K562 (cell line): Measurements from ENCODE around the gene DBX1. TPM values are rescaled to one million over a fixed set of nuclear protein-coding genes. Genes with fewer than 3 reads are reported as not detected.

Experiments
- ATAC-seq: fragments of 200-7000 bp; cut with Tn5 transposase; 3 replicates; pipeline ENCODE4 v1.9.1; 2020; ENCODE audit warnings: moderate library complexity
- BruUV-seq: library from RNA; stranded (reverse); fragments of 400-500 nt; replicated peaks from 2 replicates; lab custom pipeline; 2021; lab: Mats Ljungman, UMichigan
- CTCF ChIA-PET: fragments of 300-600 bp; formaldehyde crosslinking; extraction: SDS; loops from one replicate; lab custom pipeline; 2021; ENCODE audit warnings: low intra/inter-chr PET ratio; lab: Yijun Ruan, JAX
- POLR2A ChIA-PET: fragments of 300-600, 350-650 bp; sonication (Branson Sonifier 250); formaldehyde crosslinking; extraction: SDS; loops from one replicate; lab custom pipeline; 2021; ENCODE audit warnings: antibody characterized with exemption, inconsistent platforms; lab: Yijun Ruan, JAX
- DNase-seq, 4 experiments: peaks; one replicate each; pipeline versions ENCODE4 v3.0.0 to v3.0.0-alpha.2; 2011 to 2018; ENCODE audit warnings: low spot score in 3 of 4, mixed read lengths in 3 of 4; ENCODE audit errors: extremely low read depth in 1 of 4
- FAIRE-seq: peaks from 2 replicates; lab custom pipeline; 2011; peaks lifted over from hg19 to GRCh38; lab: Jason Lieb, UNC
- H2AFZ ChIP-seq: 2 replicates; pipeline ENCODE4 v1.6.0; 2011; ENCODE audit warnings: low read depth, low read length, control low read depth, inconsistent platforms
- H3K27ac ChIP-seq: fragments of 200-600 bp; 3 replicates; pipeline ENCODE4 v1.8.0; 2011; ENCODE audit warnings: low read depth, mild to moderate bottlenecking, control low read depth, inconsistent platforms, low read length, moderate library complexity, mixed read lengths; ENCODE audit errors: extremely low read depth
- H3K27me3 ChIP-seq, 2 experiments: fragments of 300-600 bp in 1 of 2; 2 replicates in 1 of 2; 3 replicates in 1 of 2; pipeline versions ENCODE4 v1.6.0 to v1.8.0; 2011; ENCODE audit warnings: inconsistent platforms in 2 of 2, low read length in 2 of 2, mild to moderate bottlenecking in 1 of 2, mixed read lengths in 1 of 2, moderate library complexity in 1 of 2; ENCODE audit not compliant: control insufficient read depth in 2 of 2, insufficient read depth in 2 of 2
- H3K36me3 ChIP-seq: fragments of 300-600 bp; 3 replicates; pipeline ENCODE4 v1.8.0; 2011; ENCODE audit warnings: mild to moderate bottlenecking, low read length, inconsistent platforms; ENCODE audit not compliant: control insufficient read depth, insufficient read depth
- H3K4me1 ChIP-seq, 2 experiments: fragments of 200-600 bp in 1 of 2; replicated peaks in 1 of 2; 2 replicates in 1 of 2; 3 replicates in 1 of 2; pipeline versions ENCODE4 v1.5.1 to v1.8.0; 2011; ENCODE audit warnings: inconsistent platforms in 2 of 2, low read length in 2 of 2, mild to moderate bottlenecking in 1 of 2, mixed read lengths in 1 of 2, moderate library complexity in 1 of 2; ENCODE audit not compliant: control insufficient read depth in 2 of 2, insufficient read depth in 2 of 2
- H3K4me2 ChIP-seq: 2 replicates; pipeline ENCODE4 v1.6.1; 2011; ENCODE audit warnings: low read length, control low read depth, inconsistent platforms, mixed read lengths; ENCODE audit not compliant: insufficient read depth
- H3K4me3 ChIP-seq: fragments of 200-600 bp; sonication (generic), shearing (Covaris generic); 2 replicates; pipeline ENCODE4 v1.5.1; 2016; ENCODE audit warnings: control low read depth, inconsistent platforms
- H3K79me2 ChIP-seq: fragments of 200-600 bp; 3 replicates; pipeline ENCODE4 v1.8.0; 2011; ENCODE audit warnings: low read length, inconsistent platforms; ENCODE audit not compliant: control insufficient read depth, insufficient read depth
- H3K9ac ChIP-seq, 2 experiments: 2 replicates each; pipeline versions ENCODE4 v1.6.0 to v1.6.1; 2011; ENCODE audit warnings: low read depth in 2 of 2, low read length in 2 of 2, control low read depth in 1 of 2, inconsistent platforms in 1 of 2, mild to moderate bottlenecking in 1 of 2, mixed read lengths in 1 of 2; ENCODE audit not compliant: insufficient read depth in 1 of 2
- H3K9me1 ChIP-seq: one replicate; pipeline ENCODE4 v1.6.0; 2011; ENCODE audit warnings: inconsistent platforms, mild to moderate bottlenecking, low read length, moderate library complexity; ENCODE audit not compliant: control insufficient read depth, insufficient read depth
- H3K9me3 ChIP-seq: replicated peaks from 2 replicates; pipeline ENCODE4 v1.5.1; 2011; ENCODE audit warnings: low read depth, low read length, inconsistent platforms; ENCODE audit not compliant: control insufficient read depth, insufficient read depth
- H4K20me1 ChIP-seq: replicated peaks from 2 replicates; pipeline ENCODE4 v1.6.1; 2011; ENCODE audit warnings: low read length, inconsistent platforms, mixed read lengths; ENCODE audit not compliant: control insufficient read depth, insufficient read depth
- BCL6 ChIP-seq: fragments of 250-450 bp; sonication (Bioruptor Pico); IDR thresholded peaks from 2 replicates; pipeline ENCODE4 v1.4.0; 2020
- GTF2B ChIP-seq: IDR thresholded peaks from 2 replicates; pipeline ENCODE4 v1.6.1; 2011; ENCODE audit not compliant: insufficient read length; ENCODE audit errors: extremely low read depth
- HOMEZ ChIP-seq: fragments of 250-450 bp; sonication (Bioruptor Pico); IDR thresholded peaks from 2 replicates; pipeline ENCODE4 v1.4.0; 2020; ENCODE audit warnings: mild to moderate bottlenecking, moderate library complexity
- KDM1A ChIP-seq, 2 experiments: fragments of 450-650 bp; IDR thresholded peaks; 2 replicates each; pipeline ENCODE4 v1.6.1; 2016; ENCODE audit warnings: mild to moderate bottlenecking in 2 of 2
- MED1 ChIP-seq: sonication (generic); formaldehyde crosslinking; IDR thresholded peaks from 2 replicates; pipeline ENCODE4 v1.8.1; 2023; ENCODE audit warnings: missing genetic modification reagents, borderline replicate concordance
- NELFE ChIP-seq: IDR thresholded peaks from 2 replicates; pipeline ENCODE4 v1.6.1; 2011; ENCODE audit warnings: mild to moderate bottlenecking; ENCODE audit not compliant: insufficient read depth, insufficient read length
- NR0B1 ChIP-seq: fragments of 450-650 bp; IDR thresholded peaks from one replicate; pipeline ENCODE4 v1.6.1; 2018; ENCODE audit warnings: mild to moderate bottlenecking, moderate library complexity; ENCODE audit not compliant: partially characterized antibody
- PBX2 ChIP-seq, 2 experiments: IDR thresholded peaks in 1 of 2; conservative IDR thresholded peaks in 1 of 2; 2 replicates each; pipeline ENCODE4 v1.6.1; 2016; ENCODE audit warnings: low read depth in 2 of 2, mild to moderate bottlenecking in 1 of 2, missing compliant biosample characterization in 1 of 2, missing genetic modification characterization in 1 of 2, moderate library complexity in 1 of 2
- POLR2H ChIP-seq: IDR thresholded peaks from 2 replicates; pipeline ENCODE4 v1.6.1; 2016; ENCODE audit warnings: missing genetic modification characterization, low read depth, mild to moderate bottlenecking, control low read depth, missing compliant biosample characterization, moderate library complexity
- WHSC1 ChIP-seq: IDR thresholded peaks from one replicate; pipeline ENCODE4 v1.6.1; 2012; ENCODE audit warnings: low read length, control low read depth, inconsistent platforms
- ZBTB11 ChIP-seq, 3 experiments: fragments of 200-800 bp in 1 of 3; fragments of 250-450 bp in 1 of 3; fragments of 450-650 bp in 1 of 3; sonication (Bioruptor Pico) in 1 of 3; sonication (Bioruptor generic) in 1 of 3; formaldehyde crosslinking in 1 of 3; IDR thresholded peaks; 2 replicates each; pipeline versions ENCODE4 v1.6.1 to v1.8.0; 2016 to 2022; ENCODE audit warnings: mild to moderate bottlenecking in 2 of 3, missing genetic modification characterization in 2 of 3, missing compliant biosample characterization in 1 of 3, moderate library complexity in 1 of 3
- ZC3H8 ChIP-seq: fragments of 450-650 bp; IDR thresholded peaks from 2 replicates; pipeline ENCODE4 v1.6.1; 2017
- WGBS: fragments of 100-300 bp; shearing (Covaris generic); methylation state at CpG from one replicate; pipeline ENCODE4 v1.1.6; 2016; ENCODE audit warnings: low coverage, mixed read lengths; ENCODE audit not compliant: insufficient coverage; ENCODE audit errors: missing lambda C conversion rate; 5-methylcytosine and 5-hydroxymethylcytosine counted together
- in situ Hi-C: fragments of 300-500 bp; cut with MboI; formaldehyde crosslinking; loops from 4 replicates; pipeline ENCODE4 v1.15.0; 2018; ENCODE audit warnings: inconsistent platforms, mixed read lengths
- intact Hi-C: fragments of 100-400 bp; cut with micrococcal nuclease; formaldehyde crosslinking; loops from 2 replicates; pipeline ENCODE4 v1.14.2; 2022
- polyA plus RNA-seq, 8 experiments: library from polyadenylated mRNA; depleted of rRNA in 4 of 8; stranded (reverse) in 5 of 8; unstranded in 3 of 8; fragments of >200 nt; fragmentation: Nextera tagmentation in 2 of 8; fragmentation: Illumina TruSeq in 1 of 8; extraction: Ambion mirVana in 2 of 8; extraction: Trizol in 1 of 8; gene quantifications; 2 replicates each; pipeline versions ENCODE4 v1.2.1 to v1.2.3, GENCODE V29; 2011 to 2014; ENCODE audit warnings: inconsistent platforms in 1 of 8, missing spikeins in 1 of 8
- total RNA-seq, 7 experiments: library from RNA; depleted of rRNA in 6 of 7; stranded (reverse); fragments of >200 nt in 6 of 7; fragmentation: Illumina TruSeq in 2 of 7; extraction: Trizol in 2 of 7; gene quantifications; 2 replicates each; pipeline versions ENCODE4 v1.2.1 to v1.2.3, GENCODE V29; 2011 to 2021; ENCODE audit warnings: low replicate concordance in 1 of 7

The DBX1 gene
- total and polyA plus RNA-seq, 9 of the 15 experiments (the other 6 are each of a cell fraction or from before 2014, with no cell fraction given): not detected

- no TSS peak for BruUV-seq
- 5% methylated on average over 2 of the region's 2 CpGs for WGBS
- ChIA-PET POLR2A (interaction anchor here (2.1 kb wide), 1 partner anchor 11 kb away, joined by 8 read pairs; no protein-coding TSS in a partner anchor), CTCF (no interaction called here)
- Histone ChIP-seq H2AFZ (no peak overlapping the region), H3K9me3 (no peaks in the 10 kb centered on the region), H3K27ac (no peak overlapping the region), H3K36me3 (no peaks in the 10 kb centered on the region), H3K4me1 (no peaks in the 10 kb centered on the region), H3K9ac (no peak overlapping the region), H3K4me2 (no peak overlapping the region), H3K79me2 (no peaks in the 10 kb centered on the region), H3K4me3 (no peak overlapping the region), H3K9me1 (no peaks in the 10 kb centered on the region), H3K27me3 (peaks cover 0 to 2% of the 10 kb centered on the region in 2 experiments; a peak in 1 of 5 replicates), H4K20me1 (no peaks in the 10 kb centered on the region)
- in situ Hi-C loops (no loop called here), intact Hi-C loops (no loop called here)
- DNase-seq (no peak), ATAC-seq (no peak), FAIRE-seq (no peak)
- TF ChIP-seq ZC3H8 (no peak), POLR2H (no peak), NR0B1 (no peak), KDM1A (IDR thresholded peaks at IDR 0.05) (no peak), BCL6 (CRISPR knock-in tag) (no peak), ZBTB11 (CRISPR knock-in tag; IDR thresholded peaks at IDR 0.05) (no peak), NELFE (no peak), HOMEZ (CRISPR knock-in tag) (no peak), PBX2 (CRISPR knock-in tag; IDR thresholded peaks at IDR 0.05; ENCODE audit: low read depth) (no peak), PBX2 (tag; conservative IDR thresholded peaks at IDR 0.05; ENCODE audit: low read depth) (no peak), MED1 (CRISPR knock-in tag) (no peak), WHSC1 (no peak), GTF2B (no peak)
These were observed 31.9 kb upstream of the DBX1 start for GRCh38 chr11:20192151-20192550.
